ENCODE measurements around the gene GAST.

Gene GAST

DNA sequence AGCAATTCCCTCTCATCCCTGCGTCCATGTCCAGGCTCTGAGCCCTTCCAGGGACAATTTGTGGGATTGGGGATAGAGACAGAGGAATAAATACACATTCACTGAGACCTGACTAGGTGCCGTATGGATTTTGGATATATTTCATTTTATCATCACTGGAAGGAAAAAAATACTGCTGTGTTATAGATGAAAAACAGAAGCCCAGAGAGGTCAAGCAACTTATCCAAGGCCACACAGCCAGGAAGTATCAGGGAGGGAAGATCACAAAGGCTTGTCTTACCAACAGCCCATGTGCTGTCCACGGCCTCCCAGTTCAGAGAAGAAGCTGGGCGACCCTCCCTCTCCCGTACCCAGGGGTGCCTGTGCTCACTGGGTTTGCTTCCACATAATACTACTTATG lies 28.4 kb downstream of the GAST start:
- DNase-seq (ENCODE audit: low spot score): no peak

- DNase-seq (ENCODE audit: low spot score): no peak
Observed at GRCh38 chr17:41741709-41742108, 29.6 kb downstream of the GAST start.

DNA sequence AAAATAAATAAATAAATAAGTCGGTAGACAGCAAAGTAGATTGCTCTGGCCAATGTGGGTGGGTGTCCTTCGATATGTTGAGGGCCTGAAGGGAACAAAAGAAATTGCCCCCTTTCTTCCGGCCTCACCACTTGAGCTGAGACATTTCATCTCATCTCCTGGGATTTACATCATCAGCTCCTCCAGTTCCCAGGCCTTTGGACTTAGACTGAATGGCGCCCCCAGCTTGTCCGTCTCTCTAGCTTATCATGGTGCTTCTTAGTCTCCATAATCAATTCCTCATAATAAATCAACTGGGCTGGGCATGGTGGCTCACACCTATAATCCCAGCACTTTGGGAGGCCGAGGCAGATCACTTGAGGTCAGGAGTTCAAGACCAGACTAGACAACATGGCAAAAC lies 36.1 kb downstream of the GAST start:
- DNase-seq (ENCODE audit: low spot score): no peak

GRCh38 chr17:41750862-41751261 lies 38.7 kb downstream of the GAST start:
- no peak for DNase-seq (ENCODE audit: low spot score)

- DNase-seq (ENCODE audit: low spot score): no peak
Observed at GRCh38 chr17:41751288-41751687, 39.2 kb downstream of the GAST start.

DNA sequence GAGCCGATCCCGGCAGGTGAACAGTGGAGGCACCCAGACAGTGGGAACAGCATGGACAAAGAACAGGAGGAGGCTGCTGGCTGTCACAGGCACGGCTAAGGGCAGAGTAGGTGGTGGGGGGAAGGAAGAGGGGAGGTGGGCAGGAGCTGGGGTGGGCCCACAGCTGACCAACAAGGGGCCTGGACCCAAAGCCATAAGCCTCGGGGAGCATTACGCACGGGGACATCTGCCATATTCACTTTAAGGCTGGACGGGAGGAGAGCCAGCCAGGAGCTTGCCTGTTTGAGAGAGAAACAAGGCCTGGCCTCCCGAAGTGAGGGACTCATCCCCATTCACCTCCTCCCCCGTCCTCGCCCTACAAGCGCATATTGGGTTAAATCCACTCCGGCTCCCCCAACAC lies 41.9 kb downstream of the GAST start:
- DNase-seq (ENCODE audit: low spot score): no peak

GRCh38 chr17:41758601-41759000 lies 46.5 kb downstream of the GAST start:
- no peak for DNase-seq (ENCODE audit: low spot score)

- no peak for DNase-seq (ENCODE audit: low spot score)
Observed at GRCh38 chr17:41760878-41761277, 48.7 kb downstream of the GAST start.

DNA sequence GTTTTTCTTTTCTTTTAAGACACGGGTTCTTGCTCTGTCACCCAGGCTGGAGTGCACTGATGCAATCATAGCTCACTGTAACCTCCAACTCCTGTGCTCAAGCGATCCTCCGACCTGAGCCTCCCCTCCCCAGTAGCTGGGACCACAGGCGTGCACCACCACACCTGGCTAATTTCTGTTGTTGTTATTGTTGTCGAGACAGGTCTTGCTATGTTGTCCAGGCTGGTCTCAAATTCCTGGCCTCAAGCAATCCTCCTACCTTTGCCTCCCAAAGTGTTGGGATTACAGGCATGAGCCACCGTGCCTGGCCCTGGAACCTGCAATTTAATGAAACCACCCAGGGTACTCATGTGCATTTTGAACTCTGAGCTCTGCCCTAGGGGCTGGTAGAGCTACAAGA lies 50.3 kb downstream of the GAST start:
- DNase-seq (ENCODE audit: low spot score): no peak

DNA sequence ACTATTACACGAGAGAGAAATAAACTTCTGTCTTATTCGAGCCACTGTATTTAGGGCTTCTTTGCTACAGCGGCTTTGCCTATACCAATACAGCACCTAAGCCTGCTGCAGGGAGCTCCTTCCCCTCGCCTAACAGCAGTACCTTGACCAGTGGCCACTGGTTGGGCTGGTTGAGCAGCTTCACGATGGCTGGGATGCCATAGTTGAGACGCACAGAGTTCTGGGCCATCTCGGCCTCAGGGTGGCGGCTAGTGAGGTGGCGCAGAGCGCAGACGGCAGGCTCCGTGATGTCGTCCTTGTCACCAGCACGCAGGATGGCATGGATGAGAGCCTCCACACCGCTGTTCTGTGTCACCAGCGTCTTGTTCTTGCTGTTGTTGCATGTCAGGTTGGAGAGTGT lies 50.7 kb downstream of the GAST start:
- no peak for DNase-seq (ENCODE audit: low spot score)

DNA sequence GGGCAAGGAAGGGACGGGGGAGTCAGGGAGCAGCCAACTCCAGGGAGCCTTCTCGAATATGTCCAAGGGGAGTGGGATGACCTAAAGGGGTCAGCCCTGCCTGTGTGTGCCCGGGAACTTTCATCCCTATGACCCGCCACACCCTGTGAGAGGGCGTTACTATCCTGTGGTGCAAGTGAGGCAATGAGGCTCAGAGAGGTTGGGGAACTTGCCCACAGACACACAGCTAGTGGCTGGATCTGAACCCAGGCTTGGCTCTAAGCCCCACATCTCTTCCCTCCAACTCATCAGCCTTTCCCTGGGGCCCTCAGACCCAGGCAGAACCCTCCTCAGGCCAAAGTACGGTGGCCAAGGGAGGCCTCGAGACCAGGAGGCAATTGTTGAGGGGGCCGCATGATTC lies 51.2 kb downstream of the GAST start:
- DNase-seq (ENCODE audit: low spot score): no peak

Measured in left forelimb (tissue), 1 donor.